DOHH2 (cell line): ENCODE results near the gene KCNG1.

Source experiments
- H3F3A ChIP-seq: fragments of 200-600 bp; sonication (generic), shearing (Covaris generic); 2 replicates; pipeline ENCODE4 v1.6.0; 2016; ENCODE audit warnings: antibody characterized with exemption, mild to moderate bottlenecking; ENCODE audit not compliant: control insufficient read depth, insufficient read depth
- H3K27ac ChIP-seq: fragments of 200-600 bp; sonication (generic); 2 replicates; pipeline ENCODE4 v1.5.1; 2014; ENCODE audit warnings: low read depth, mild to moderate bottlenecking, low read length, moderate library complexity
- H3K27me3 ChIP-seq: fragments of 200-600 bp; sonication (generic); 2 replicates; pipeline ENCODE4 v1.6.1; 2014; ENCODE audit warnings: mild to moderate bottlenecking, low read length, mixed read lengths; ENCODE audit not compliant: control insufficient read depth
- H3K36me3 ChIP-seq: fragments of 200-600 bp; sonication (generic); 2 replicates; pipeline ENCODE4 v1.6.1; 2014; ENCODE audit warnings: mild to moderate bottlenecking, low read length, moderate library complexity, mixed read lengths; ENCODE audit not compliant: control insufficient read depth
- H3K4me1 ChIP-seq: fragments of 200-600 bp; sonication (generic); 2 replicates; pipeline ENCODE4 v1.6.1; 2014; ENCODE audit warnings: mild to moderate bottlenecking, low read length, mixed read lengths; ENCODE audit not compliant: control insufficient read depth
- H3K4me2 ChIP-seq: fragments of 200-600 bp; sonication (generic); 2 replicates; pipeline ENCODE4 v1.6.0; 2014; ENCODE audit warnings: mild to moderate bottlenecking, low read length, moderate library complexity
- H3K4me3 ChIP-seq: fragments of 200-600 bp; sonication (generic); 2 replicates; pipeline ENCODE4 v1.5.1; 2014; ENCODE audit warnings: mild to moderate bottlenecking, low read length, mixed read lengths
- H3K79me2 ChIP-seq: fragments of 200-600 bp; sonication (generic); 2 replicates; pipeline ENCODE4 v1.6.1; 2014; ENCODE audit warnings: mild to moderate bottlenecking, low read length, mixed read lengths; ENCODE audit not compliant: control insufficient read depth
- H3K9me2 ChIP-seq: fragments of 200-600 bp; sonication (generic); replicated peaks from 2 replicates; pipeline ENCODE4 v1.6.1; 2014; ENCODE audit warnings: mild to moderate bottlenecking, low read length, mixed read lengths; ENCODE audit not compliant: control insufficient read depth
- H3K9me3 ChIP-seq: fragments of 200-600 bp; sonication (generic); 2 replicates; pipeline ENCODE4 v1.6.1; 2014; ENCODE audit warnings: antibody characterized with exemption, low read length, mixed read lengths; ENCODE audit not compliant: control insufficient read depth, insufficient read depth
- H4K20me1 ChIP-seq: fragments of 200-600 bp; sonication (generic); 2 replicates; pipeline ENCODE4 v1.6.0; 2014; ENCODE audit warnings: low read depth, mild to moderate bottlenecking, antibody characterized with exemption, low read length, moderate library complexity; ENCODE audit not compliant: control insufficient read depth, insufficient read depth
- EZH2phosphoT487 ChIP-seq: fragments of 200-600 bp; sonication (generic); IDR thresholded peaks from 2 replicates; pipeline ENCODE4 v1.6.1; 2017; ENCODE audit warnings: borderline replicate concordance, mild to moderate bottlenecking, antibody characterized with exemption, low read length, moderate library complexity, mixed read lengths
- TF ChIP-seq, protein P1 (sequence below): fragments of 200-600 bp; sonication (generic); IDR thresholded peaks from one replicate; pipeline ENCODE4 v1.5.1; 2014; ENCODE audit warnings: antibody characterized with exemption, mild to moderate bottlenecking, low read depth, low read length; ENCODE audit not compliant: poor library complexity, severe bottlenecking

KCNG1 gene

DNA sequence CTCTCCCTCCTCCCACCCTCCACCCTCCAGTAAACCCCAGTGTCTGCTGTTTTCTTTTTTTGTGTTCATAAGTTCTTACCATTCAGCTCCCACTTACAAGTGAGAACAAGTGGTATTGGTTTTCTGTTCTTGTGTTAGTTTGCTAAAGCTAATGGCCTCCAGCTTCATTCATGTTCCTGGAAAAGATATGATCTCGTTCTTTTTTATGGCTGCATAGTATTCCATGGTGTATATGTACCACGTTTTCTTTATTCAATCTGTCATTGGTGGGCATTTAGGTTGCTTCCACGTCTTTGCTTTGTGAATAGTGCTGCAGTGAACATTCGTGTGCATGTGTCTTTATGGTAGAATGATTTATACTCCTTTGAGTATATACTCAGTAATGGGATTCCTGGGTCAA, 42.7 kb upstream of the KCNG1 start:
- Histone ChIP-seq H4K20me1 (no peaks in the 10 kb centered on the region; the same call in 1 of the 2 replicates), H3K27ac (no peak overlapping the region), H3K27me3 (peaks cover 21% of the 10 kb centered on the region), H3F3A (no peaks in the 10 kb centered on the region), H3K4me2 (no peak overlapping the region), H3K9me2 (no peaks in the 10 kb centered on the region), H3K4me3 (no peak overlapping the region), H3K79me2 (no peaks in the 10 kb centered on the region), H3K4me1 (no peaks in the 10 kb centered on the region), H3K9me3 (no peaks in the 10 kb centered on the region), H3K36me3 (no peaks in the 10 kb centered on the region)
- no peak for TF ChIP-seq EZH2phosphoT487
- TF ChIP-seq, protein P1, sequence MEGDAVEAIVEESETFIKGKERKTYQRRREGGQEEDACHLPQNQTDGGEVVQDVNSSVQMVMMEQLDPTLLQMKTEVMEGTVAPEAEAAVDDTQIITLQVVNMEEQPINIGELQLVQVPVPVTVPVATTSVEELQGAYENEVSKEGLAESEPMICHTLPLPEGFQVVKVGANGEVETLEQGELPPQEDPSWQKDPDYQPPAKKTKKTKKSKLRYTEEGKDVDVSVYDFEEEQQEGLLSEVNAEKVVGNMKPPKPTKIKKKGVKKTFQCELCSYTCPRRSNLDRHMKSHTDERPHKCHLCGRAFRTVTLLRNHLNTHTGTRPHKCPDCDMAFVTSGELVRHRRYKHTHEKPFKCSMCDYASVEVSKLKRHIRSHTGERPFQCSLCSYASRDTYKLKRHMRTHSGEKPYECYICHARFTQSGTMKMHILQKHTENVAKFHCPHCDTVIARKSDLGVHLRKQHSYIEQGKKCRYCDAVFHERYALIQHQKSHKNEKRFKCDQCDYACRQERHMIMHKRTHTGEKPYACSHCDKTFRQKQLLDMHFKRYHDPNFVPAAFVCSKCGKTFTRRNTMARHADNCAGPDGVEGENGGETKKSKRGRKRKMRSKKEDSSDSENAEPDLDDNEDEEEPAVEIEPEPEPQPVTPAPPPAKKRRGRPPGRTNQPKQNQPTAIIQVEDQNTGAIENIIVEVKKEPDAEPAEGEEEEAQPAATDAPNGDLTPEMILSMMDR = no peak

DNA sequence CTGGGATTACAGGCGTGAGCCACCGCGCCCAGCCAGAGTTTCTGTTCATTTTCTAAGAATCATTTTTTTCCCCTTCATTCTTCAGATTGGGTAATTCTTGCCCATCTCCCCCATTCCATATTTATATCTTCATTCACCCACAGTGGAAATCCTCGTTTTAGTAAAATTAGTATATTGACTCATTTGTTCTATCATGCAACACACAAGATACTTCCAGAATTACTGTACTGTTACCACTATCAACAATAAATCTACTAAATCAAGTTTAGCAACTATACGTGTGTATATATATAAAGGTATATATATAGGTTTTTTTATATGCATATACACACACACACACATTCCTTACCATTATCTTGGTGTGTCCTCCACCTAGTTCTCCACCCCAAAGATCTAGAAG, 41.2 kb upstream of the KCNG1 start:
- H3K4me2 ChIP-seq = no peak overlapping the region
- H3K36me3 ChIP-seq = no peaks in the 10 kb centered on the region
- peaks cover 22% of the 10 kb centered on the region for H3K27me3 ChIP-seq
- H3K79me2 ChIP-seq = no peaks in the 10 kb centered on the region
- H3K27ac ChIP-seq = no peak overlapping the region
- H3F3A ChIP-seq = no peaks in the 10 kb centered on the region
- H4K20me1 ChIP-seq = no peaks in the 10 kb centered on the region; the same call in 1 of the 2 replicates
- no peaks in the 10 kb centered on the region for H3K9me3 ChIP-seq
- H3K4me1 ChIP-seq = no peaks in the 10 kb centered on the region
- TF ChIP-seq, protein P1 = no peak
- TF ChIP-seq EZH2phosphoT487 = no peak
- no peak overlapping the region for H3K4me3 ChIP-seq
- H3K9me2 ChIP-seq = no peaks in the 10 kb centered on the region

DNA sequence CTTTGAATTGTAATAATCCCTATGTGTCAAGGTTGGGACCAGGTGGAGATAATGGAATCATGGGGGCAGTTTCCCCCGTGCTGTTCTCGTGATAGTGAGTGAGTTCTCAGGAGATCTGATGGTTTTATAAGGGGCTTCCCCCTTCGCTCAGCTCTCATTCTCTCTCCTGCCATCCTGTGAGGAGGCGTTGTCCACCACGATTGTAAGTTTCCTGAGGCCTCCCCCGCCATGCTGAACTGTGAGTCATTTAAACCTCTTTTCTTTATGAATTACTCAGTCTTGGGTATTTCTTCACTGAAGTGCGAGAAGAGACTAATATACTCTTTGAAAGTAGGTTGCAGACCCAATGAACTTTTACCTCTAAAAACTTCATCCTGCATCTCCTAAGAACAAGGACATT, 39.2 kb upstream of the KCNG1 start:
- H3F3A ChIP-seq = no peaks in the 10 kb centered on the region

More for the DNA sequence above, 39.2 kb upstream of the KCNG1 start:
- Histone ChIP-seq H3K9me2 (no peaks in the 10 kb centered on the region), H3K27ac (no peak overlapping the region), H4K20me1 (no peaks in the 10 kb centered on the region; the same call in 1 of the 2 replicates), H3K79me2 (no peaks in the 10 kb centered on the region), H3K9me3 (no peaks in the 10 kb centered on the region), H3K4me2 (no peak overlapping the region), H3K36me3 (no peaks in the 10 kb centered on the region), H3K4me1 (no peaks in the 10 kb centered on the region), H3K4me3 (no peak overlapping the region), H3K27me3 (peaks cover 23% of the 10 kb centered on the region)
- no peak for TF ChIP-seq EZH2phosphoT487
- TF ChIP-seq, protein P1 = no peak
